Measurements from ENCODE around the gene FNIP2. TPM values are rescaled to one million over a fixed set of nuclear protein-coding genes. Genes with fewer than 3 reads are reported as not detected.
"Not testable (repeated sequence)": the region's sequence is repeated elsewhere in the genome, so short reads cannot be mapped to it uniquely, and the experiment has no call there.

Gene FNIP2
- total RNA-seq, 2 experiments from 2014 or later = 0.09 to 1.0 TPM

- Histone ChIP-seq H3K9me2 (ENCODE audit: insufficient read depth, low read length) (no peaks in the 10 kb centered on the region), H4K20me1 (ENCODE audit: insufficient read depth, low read length) (no peaks in the 10 kb centered on the region), H3K4me3 (ENCODE audit: low read depth, low read length, poor library complexity, severe bottlenecking) (no peak overlapping the region), H3K27ac (ENCODE audit: low read depth, low read length, poor library complexity, severe bottlenecking) (no peak overlapping the region), H2AFZ (ENCODE audit: low read length) (no peak overlapping the region), H3K9me3 (ENCODE audit: low read length) (no peaks in the 10 kb centered on the region), H3K4me2 (ENCODE audit: low read length) (no peak overlapping the region), H3K4me1 (ENCODE audit: insufficient read depth, low read length, poor library complexity, severe bottlenecking) (no peaks in the 10 kb centered on the region), H3K36me3 (ENCODE audit: insufficient read depth, low read length) (no peaks in the 10 kb centered on the region), H3K79me2 (ENCODE audit: insufficient read depth, low read depth, low read length) (no peaks in the 10 kb centered on the region)
- POLR2A ChIA-PET = interaction anchor here (0.6 to 0.7 kb wide), 2 partner anchors 221 to 537 kb away, joined by 3 read pairs; no protein-coding TSS in a partner anchor
- BruUV-seq (replicated peaks) = no TSS peak
- TF ChIP-seq EZH2phosphoT487 (IDR thresholded peaks at IDR 0.05; ENCODE audit: borderline replicate concordance, low read depth, low read length) = no peak
- TF ChIP-seq, protein P1, sequence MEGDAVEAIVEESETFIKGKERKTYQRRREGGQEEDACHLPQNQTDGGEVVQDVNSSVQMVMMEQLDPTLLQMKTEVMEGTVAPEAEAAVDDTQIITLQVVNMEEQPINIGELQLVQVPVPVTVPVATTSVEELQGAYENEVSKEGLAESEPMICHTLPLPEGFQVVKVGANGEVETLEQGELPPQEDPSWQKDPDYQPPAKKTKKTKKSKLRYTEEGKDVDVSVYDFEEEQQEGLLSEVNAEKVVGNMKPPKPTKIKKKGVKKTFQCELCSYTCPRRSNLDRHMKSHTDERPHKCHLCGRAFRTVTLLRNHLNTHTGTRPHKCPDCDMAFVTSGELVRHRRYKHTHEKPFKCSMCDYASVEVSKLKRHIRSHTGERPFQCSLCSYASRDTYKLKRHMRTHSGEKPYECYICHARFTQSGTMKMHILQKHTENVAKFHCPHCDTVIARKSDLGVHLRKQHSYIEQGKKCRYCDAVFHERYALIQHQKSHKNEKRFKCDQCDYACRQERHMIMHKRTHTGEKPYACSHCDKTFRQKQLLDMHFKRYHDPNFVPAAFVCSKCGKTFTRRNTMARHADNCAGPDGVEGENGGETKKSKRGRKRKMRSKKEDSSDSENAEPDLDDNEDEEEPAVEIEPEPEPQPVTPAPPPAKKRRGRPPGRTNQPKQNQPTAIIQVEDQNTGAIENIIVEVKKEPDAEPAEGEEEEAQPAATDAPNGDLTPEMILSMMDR (conservative IDR thresholded peaks at IDR 0.05; ENCODE audit: low read length) = no peak
- CTCF ChIA-PET (ENCODE audit: unreplicated experiment) = no interaction called here
- DNase-seq (ENCODE audit: low spot score) = no peak
- intact Hi-C loops (cut with micrococcal nuclease; ENCODE audit: unreplicated experiment) = no loop called here
Observed at GRCh38 chr4:158789853-158790252, 21.0 kb downstream of the FNIP2 start.

DNA sequence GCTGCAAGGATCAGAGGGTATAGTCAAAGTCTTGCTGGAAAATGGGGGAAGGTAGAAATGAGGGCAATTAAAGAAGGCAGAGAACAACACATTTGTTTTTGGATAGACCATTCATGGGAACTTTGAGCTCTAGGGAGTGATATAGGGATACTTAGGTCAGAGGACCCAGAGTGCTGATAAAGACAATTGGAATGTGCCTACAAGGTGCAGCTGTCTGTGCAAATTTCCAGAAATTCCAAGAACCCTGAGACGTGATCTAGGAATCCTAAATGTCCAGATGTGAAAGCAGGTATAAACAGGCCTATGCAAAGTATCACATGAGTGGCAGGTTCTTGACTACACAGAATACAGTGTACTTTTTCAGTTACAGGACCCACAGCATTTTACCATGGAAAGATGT, 24.2 kb downstream of the FNIP2 start:
- Histone ChIP-seq H3K4me2 (ENCODE audit: low read length) (no peak overlapping the region), H3K9me3 (ENCODE audit: low read length) (no peaks in the 10 kb centered on the region), H3K79me2 (ENCODE audit: insufficient read depth, low read depth, low read length) (no peaks in the 10 kb centered on the region), H3K4me3 (ENCODE audit: low read depth, low read length, poor library complexity, severe bottlenecking) (no peak overlapping the region), H3K9me2 (ENCODE audit: insufficient read depth, low read length) (no peaks in the 10 kb centered on the region), H3K4me1 (ENCODE audit: insufficient read depth, low read length, poor library complexity, severe bottlenecking) (no peaks in the 10 kb centered on the region), H3K36me3 (ENCODE audit: insufficient read depth, low read length) (no peaks in the 10 kb centered on the region), H2AFZ (ENCODE audit: low read length) (no peak overlapping the region), H4K20me1 (ENCODE audit: insufficient read depth, low read length) (no peaks in the 10 kb centered on the region), H3K27ac (ENCODE audit: low read depth, low read length, poor library complexity, severe bottlenecking) (no peak overlapping the region)
- no peak for DNase-seq (ENCODE audit: low spot score)
- TF ChIP-seq EZH2phosphoT487 (IDR thresholded peaks at IDR 0.05; ENCODE audit: borderline replicate concordance, low read depth, low read length) = no peak
- TF ChIP-seq, protein P1 (conservative IDR thresholded peaks at IDR 0.05; ENCODE audit: low read length) = no peak
- BruUV-seq (replicated peaks) = no TSS peak
- ChIA-PET CTCF (ENCODE audit: unreplicated experiment) (interaction anchor here (0.6 kb wide), 1 partner anchor 165 kb away, joined by 3 read pairs; no protein-coding TSS in a partner anchor), POLR2A (no interaction called here)
- intact Hi-C loops (cut with micrococcal nuclease; ENCODE audit: unreplicated experiment) = no loop called here

GRCh38 chr4:158793430-158793829, 24.6 kb downstream of the FNIP2 start:
- DNase-seq (ENCODE audit: low spot score); H3K9me3 ChIP-seq (ENCODE audit: low read length); H2AFZ ChIP-seq (ENCODE audit: low read length); H3K36me3 ChIP-seq (ENCODE audit: insufficient read depth, low read length); H3K27ac ChIP-seq (ENCODE audit: low read depth, low read length, poor library complexity, severe bottlenecking); H4K20me1 ChIP-seq (ENCODE audit: insufficient read depth, low read length); H3K4me1 ChIP-seq (ENCODE audit: insufficient read depth, low read length, poor library complexity, severe bottlenecking); BruUV-seq (replicated peaks); intact Hi-C loops (cut with micrococcal nuclease; ENCODE audit: unreplicated experiment); H3K79me2 ChIP-seq (ENCODE audit: insufficient read depth, low read depth, low read length); CTCF ChIA-PET (ENCODE audit: unreplicated experiment); H3K4me2 ChIP-seq (ENCODE audit: low read length); H3K4me3 ChIP-seq (ENCODE audit: low read depth, low read length, poor library complexity, severe bottlenecking); H3K9me2 ChIP-seq (ENCODE audit: insufficient read depth, low read length): not testable (repeated sequence)
- POLR2A ChIA-PET = interaction anchor here (0.6 to 0.7 kb wide), 2 partner anchors 11 to 172 kb away, joined by 4 to 7 read pairs; no protein-coding TSS in a partner anchor

All from OCI-LY7 (cell line).